Fibroblast of peridontal ligament (primary cell): ENCODE results near the gene CCDC88C.

Experiments used
- DNase-seq: peaks from one replicate; pipeline ENCODE4 v3.0.0-alpha.2; 2010; ENCODE audit errors: extremely low read depth

Gene CCDC88C

DNA sequence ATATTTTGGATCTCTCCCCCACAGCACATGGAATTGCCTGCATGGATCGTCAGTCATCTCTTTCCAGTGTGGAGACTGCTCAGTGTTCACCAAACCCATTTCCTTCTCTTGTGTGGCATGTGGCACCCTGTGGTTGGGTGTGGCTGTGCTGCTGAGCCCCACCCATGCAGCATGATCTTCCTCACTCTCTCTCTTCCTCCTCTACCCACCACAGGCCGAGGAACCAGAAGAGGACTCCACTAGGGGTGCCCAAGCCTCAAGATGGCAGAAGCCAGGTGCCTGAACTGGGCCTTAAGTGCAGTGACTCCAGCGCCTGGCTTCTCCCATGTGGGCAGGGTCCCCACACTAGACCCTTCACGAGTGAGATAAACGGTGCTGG lies 106.3 kb downstream of the CCDC88C start:
- DNase-seq = no peak

DNA sequence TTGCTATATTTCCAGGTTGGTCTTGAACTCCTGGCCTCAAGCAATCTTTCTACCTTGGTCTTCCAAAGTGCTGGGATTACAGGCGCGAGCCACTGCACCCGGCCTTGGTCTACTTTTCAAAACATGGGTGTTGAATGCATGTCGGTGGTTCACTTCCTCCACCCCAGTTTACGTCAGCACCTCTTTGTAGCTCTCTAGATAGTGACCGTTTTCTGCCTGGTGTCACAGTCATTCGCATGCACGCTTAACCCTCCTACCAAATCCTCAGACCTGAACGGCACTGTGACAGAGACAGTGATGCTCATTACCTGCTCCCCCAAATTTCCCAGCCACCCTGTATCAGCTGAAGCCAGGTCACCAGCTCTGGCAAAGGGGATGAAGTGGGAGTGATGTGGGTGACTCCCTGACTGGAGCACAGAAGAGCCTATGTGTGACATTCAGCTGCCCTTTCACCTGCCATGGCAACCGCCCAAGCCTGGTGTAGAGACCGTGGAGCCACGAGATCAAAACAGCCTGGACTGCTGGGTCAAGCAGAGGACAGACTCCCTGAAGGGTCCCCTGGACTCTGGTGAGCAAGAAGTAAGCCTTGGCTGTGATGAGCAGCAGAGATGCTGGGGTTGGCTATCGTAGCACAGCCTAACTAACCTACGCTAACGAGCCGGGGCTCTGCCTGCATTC lies 106.9 kb downstream of the CCDC88C start:
- no peak for DNase-seq

DNA sequence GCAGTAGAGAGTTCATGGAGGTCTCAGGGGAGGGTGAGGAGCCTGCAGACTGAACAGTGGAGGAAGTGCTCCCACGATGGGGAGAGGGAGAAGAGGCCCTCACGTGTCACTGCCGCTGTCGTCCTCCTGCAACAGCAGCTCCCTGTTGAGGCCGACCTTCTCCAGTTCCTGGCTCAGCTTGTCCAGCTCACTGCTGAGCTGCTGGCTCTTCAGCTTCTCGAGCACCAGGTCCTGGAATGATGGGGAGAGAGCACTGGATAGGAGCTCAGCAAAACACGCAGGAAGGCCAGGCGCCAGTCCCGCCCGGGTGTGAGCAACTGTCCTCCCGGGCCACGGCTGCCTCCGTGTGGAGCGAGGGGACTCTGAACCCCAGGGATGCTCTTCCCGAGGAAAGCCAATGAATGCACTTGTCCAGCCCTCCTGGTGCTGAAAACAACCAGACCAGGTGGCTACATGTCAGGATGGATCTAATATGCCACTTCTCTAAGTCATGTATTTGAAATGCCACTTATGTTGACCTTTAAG lies 107.8 kb downstream of the CCDC88C start:
- no peak for DNase-seq

DNA sequence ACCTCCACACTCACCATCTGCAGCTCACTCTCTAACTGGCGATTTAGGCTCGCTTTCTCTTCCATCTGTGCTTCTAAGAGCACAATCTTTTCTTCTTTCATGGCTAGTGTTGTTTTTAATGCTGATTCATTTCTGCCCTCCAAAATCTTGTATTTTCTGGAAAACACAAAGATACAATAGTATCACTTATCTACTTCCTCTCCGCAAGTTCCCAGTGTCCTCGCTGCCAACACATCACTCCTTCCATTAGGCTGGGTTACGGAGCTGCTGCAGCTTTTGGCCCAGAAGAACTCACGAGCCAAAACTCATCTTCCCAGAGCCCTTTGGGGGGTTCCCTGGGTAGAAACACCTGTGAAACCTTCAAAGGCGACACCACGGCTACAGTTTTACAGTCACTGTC lies 109.3 kb downstream of the CCDC88C start:
- DNase-seq = no peak

DNA sequence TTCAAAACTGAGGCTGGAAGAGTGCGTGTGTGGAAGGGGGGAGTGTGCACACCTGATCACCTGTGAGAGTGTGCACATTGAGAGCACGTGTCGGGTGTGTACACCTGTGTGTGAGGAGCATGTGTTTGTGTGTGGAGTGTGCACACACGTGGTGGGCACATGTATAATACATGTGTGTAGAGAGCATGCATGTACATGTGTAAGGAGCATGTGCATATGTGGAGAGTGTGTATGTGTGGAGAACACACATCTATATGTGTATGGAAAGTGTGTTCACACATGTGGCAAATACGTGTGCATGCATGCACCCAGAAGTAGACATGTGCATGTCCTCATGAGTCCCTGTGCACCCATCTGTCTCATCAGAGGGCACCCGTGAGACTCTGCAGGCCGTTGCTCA lies 110.0 kb downstream of the CCDC88C start:
- DNase-seq = no peak

DNA sequence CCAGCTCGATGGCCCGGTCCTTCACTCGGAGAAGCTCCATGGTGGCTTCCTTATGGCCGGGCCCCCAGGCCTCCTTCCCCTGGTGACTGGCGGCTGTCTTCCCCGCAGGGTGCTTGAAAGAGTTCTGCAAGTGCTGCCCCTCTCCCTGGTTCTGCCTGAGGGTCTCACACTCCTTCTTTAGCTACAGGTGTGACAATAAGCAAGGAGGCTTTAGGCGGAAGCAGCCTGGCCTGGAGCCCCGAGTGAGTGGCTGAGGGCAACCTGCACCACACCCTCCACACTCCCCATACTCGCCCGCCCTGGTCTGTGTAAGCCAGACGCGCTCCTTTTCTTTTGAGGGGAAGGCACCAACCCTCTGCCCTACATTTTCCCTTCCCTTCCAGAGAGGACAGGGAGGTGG lies 110.6 kb downstream of the CCDC88C start:
- DNase-seq = no peak

DNA sequence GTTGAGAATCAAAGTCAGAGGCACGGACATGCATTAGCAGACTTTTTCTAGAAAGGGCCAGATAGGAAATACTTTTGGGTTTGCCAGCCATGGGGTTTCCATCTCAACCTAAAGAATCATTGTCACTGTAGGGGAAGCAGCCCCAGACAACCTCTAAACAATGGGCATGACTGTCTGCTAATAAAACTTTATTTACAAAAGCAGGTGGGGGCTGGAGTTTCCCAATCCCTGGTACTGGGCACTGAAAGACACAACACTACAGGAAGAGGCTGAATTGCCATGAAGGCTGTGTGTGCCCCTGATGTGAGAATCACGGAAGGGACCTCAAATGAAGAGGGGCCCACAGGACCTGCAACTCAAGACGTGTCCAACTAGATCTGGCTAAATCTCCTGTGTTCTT lies 111.1 kb downstream of the CCDC88C start:
- DNase-seq = no peak

DNA sequence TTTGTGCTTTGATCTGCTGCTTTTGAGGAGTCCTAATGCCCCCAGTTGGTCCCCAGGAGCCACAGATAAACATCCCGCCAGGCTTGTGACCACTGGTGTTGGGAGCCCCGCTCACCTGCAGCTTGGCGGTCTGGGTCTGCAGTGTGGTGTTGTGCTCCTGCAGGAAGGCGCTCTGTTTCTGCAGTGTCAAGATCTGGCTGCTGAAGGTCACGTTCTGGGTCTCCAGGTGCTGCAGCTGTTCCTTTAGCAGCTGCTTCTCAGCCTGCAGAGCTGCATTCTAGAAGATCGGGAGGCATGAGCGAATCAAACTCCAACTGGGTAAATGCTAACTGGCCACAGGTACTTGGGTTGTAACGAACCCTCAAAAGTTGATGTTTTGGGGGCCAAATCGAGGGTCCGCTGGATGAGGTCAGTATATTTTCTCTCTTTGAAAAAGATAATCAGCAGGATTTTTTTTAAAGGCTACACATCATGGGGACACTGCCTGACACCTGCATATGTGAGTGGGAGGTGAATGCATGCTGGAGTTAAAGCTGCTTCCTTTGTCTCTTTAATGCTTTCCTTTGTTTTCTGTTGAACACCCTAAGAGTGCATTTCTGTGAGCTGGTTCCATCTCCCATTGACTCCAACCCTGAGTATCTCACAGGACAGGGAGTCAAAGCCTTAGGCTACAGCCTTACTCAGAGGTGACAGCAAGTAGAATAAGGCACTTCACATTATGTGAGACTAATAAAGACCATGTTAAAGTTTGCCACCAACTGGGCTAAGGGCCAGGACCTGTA lies 111.8 kb downstream of the CCDC88C start:
- DNase-seq = no peak

DNA sequence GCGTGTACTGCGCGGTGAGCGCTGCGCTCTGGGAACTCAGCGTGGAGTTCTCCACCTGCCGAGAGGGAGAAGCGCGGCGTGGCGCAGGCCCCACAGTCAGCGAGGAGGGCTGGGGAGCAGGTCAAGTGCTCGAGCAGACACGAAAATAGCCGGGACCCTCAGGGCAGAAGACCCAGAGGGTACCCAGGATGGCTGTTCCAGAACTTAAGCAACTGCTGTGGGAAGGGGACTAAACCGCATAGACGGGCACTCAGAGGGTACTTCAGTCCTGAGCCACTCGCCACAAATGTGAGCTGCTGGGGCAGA lies 113.7 kb downstream of the CCDC88C start:
- DNase-seq = no peak

DNA sequence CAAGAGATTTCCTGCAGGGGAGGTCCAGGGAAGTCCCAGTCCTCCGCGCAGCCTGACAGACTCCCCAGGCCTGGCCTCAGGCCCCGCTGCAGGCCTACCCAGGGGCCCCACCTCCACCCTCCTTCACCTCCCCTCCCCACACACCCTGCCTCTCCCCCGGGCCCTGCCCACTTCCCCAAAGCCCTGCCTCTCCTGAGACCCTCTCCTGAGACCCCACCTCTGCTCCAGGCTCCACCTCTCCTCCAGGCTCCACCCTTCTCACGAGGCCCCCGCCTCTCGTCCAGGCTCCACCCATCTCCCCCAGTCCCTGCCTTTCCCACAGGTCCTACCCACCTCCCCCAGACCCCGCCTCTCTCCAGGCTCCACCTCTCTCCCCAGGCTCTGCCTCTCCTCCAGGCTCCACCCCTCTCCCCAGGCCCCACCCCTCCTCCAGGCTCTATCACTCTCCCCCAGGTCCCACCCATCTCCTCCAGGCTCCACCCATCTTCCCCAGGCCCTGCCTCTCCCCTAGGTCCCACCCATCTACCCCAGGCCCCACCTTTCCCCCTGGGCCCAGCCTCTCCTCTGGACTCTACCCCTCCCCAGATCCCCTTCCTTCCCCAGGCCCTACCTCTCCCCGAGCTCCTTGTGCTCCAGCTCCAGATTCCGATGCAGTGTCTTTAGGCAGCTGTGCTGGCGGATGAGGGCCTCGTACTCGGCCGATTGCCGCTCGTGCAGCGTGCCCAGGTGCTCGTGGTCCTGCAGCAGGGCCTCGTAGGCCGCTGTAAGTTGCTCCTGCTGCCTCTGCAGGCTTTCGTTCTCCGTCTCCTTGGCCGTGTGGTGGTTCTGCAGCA lies 114.3 kb downstream of the CCDC88C start:
- DNase-seq = no peak

DNA sequence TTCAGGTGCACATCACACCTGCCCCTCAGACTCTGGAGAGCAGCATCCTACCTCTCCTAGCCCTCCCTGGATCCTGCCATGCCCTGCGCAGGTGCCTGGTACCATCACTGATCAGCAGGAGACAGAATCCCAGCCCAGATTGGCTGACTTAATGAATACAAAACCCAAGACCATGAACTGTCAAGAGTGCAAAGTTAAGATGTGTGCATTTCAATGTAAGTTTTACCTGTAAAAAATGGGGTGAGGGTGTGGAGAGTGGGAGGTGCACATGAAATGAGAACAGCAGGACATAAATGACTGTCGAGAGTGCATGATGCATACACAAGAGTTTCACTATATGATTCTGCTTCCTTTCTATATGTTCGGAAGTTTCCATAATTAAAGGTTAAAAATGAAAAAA lies 115.2 kb downstream of the CCDC88C start:
- DNase-seq = no peak

DNA sequence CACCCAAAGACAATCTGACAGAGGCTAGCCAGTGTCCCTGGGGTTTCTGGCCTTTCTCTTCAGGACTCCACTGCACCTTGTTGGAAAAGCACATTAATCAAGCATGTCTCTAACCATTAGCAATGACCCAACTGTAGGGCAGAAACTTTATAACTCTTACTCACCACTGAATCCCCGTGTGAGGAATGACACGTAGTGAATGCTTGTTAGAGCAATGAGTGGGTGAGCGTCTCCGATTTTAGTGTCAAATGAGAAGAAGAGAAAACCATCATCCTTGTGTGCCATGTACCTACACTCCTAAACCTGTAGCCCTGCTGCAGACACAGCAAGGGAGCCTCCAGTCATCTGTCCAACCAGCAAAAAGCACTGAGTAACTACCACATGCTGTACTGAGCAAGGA lies 116.7 kb downstream of the CCDC88C start:
- no peak for DNase-seq

DNA sequence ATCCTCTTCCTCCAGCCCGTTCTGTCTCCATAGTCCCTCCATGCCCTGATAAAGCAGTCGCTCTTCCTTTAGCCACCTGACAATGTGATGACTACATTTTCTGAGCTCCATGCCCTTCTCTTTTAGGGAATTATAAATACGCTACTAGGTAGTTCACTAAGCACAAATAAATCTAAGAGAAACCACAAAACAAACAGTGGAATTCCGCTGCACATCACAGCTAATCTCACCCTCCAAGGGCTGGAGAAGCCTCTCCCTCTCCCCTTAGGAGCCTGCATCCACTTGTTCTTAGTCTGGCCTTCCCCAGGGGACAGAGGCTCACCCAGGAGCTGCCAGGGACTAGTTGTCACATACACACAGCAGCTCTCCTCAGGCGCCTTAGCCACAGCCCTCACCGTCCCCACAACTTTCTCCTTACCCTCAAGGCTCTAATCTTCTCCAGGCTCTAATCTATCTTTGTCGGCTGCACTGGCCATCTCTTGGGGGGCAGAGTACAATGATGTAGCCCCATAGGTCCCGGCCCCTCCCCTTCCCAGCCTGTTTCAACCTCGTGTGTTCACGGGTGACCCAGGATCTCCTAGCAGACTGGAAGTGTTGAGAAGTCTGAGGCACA lies 117.2 kb downstream of the CCDC88C start:
- no peak for DNase-seq

DNA sequence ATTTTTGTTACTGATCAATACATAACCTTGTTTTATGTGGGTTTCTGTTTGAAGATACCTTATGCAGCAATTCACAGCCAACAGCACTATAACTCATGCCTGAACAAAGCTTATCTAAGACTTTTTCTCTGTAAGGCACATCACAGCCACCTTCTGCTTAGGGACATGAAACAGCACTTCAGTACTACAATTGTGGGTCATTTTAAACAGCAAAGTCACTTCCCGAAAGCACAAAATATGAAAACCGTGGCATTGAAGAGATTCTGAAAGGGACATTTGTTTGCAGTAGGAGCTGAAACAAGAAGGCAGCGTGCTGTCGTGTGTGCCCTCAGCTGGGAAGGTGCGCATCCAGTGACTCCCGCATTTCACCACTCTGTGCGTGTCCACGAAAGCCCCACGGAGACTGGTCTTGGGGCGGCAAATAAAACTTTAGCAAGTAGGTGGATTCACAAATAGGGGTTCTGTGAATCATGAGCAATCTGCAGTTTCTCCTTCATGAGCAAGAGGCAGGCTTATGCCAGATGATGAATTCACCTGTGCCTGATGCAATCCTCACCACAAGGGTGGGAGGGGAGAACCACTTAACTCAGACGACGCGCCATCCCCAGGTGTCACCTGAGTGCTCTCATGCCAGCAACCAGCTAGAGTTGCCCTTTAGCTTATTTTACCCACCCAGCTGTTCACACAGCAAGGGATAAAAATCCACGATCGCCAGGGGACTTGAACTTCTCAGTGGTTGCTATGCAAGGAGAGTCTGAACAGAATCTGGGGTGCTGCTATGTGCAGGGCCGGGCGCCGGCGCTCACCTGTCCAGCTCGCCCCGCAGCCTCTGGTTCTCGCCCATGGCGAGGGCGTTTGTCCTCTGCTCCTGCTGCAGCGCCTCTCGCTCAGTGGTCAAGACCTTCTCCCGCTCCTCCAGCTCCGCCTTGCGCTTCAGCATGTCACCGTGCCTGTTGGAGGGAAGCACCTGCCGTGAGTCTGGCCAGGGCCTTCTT lies 118.2 kb downstream of the CCDC88C start:
- DNase-seq = no peak

DNA sequence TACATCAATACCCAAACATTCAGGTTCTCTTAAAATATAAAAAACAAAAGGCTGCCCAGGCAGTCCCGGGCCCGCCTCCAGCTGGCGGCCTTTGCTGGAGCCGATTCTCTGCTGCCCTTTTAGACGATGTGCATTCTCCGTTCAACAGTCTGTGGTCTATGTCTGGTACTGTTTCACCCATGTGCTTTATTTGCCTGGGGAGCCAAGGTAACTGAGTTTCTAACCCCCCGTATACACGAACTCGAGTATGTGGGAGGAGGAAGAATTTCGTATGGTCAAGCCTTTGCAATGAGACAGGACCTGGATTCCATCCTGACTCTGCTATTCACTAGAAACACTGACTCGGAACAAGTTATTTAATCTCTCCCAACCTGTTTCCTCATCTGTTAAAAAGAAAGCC lies 119.0 kb downstream of the CCDC88C start:
- no peak for DNase-seq

DNA sequence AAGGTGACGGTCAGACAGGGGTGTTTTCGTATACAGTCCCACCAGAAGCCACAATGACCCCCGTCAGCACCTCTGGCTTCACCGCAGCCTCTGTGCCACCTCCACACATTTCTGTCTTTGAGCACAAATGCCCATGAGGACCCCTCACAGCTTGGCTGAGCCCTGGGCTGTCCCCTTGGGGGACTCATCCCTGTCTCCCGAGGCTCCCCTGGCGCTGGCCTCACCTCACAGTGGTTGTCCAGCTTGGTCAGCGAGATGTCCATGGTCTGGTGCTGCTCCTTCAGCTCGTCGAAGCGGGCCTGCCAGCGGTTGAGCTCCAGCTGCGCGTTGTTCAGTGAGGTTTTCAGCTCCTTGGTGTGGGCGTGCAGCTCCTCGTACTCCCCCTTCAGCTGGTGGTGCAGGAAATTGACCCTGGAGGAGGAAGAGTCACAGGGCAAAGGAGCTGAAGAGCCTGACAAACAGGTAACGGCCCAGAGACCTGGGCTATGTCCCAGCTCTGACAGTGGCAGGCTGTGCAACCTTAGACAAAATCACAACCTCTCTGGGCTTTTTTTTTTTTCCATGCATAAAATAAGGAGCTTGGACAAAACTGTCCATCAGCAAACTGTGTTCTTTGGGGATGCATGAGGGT lies 120.4 kb downstream of the CCDC88C start:
- DNase-seq = no peak

DNA sequence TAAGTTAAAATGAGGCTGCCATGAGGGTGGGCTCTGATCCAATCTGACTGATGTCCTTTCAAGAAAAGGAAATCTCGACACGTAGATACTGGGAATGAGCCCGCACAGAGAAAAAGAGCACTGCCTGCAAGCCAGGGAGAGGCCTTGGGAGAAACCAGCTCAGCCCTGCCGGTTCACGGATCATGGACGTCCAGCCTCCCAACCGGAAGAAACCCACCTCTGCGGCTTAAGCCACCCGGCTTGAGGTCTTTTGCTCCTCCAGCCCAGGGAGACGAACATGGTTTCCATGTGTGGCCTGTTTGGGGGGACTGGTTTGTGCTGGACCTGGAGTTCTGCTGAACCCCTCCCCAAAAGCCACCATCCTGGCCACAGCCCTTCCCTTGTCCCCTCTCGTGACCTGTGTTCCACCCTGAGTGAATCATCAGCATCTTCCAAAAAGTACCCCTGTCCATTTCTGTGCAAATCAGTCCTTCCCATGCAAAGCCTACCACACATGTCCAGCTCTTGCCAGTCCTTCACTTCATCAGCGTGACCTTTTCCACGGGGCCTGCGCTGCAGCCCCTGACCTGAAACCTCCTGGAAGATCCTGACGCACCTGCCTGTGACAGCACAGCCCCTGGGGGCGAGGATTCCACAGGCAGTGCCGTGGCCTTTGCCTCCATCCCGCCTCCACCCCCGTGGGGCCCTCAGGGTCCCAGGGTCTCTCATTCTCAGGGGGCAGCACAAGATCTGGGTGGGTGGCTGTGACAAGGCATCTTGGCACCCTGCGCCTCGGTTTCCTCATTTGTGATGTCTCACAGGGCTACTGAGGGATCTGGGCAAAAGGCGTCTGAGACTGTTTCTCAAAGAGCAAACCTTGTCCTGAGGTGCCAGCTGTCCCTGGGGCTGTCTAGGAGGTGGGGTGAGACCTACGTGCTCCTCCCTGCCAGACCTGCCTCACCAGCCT lies 121.5 kb downstream of the CCDC88C start:
- no peak for DNase-seq

DNA sequence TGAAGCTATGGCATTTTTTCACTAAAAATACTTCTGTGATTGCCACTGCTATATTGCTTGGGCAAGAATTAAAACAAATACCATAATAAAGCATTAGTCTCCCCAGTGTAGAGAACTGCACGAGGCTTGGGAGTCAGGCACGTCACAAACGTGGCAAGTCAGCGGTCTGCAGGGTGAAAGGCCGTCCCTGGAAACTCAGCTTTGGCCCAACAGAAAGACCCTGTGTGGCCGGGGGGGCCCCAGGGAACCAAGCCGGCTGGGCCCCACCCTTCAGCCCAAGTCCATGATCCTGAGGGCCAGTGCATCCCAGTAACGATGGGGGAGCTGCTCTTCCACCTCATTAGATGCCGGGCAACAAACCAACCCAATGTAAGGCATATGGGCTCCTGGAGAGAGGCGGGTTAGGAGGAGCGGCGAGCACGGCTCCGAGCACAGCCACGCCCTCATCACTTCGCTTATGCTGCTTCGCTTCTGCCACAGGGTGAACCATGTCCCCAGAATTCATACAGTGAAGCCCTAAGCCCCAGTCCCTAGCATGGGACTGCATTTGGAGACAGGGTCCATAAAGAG lies 122.3 kb downstream of the CCDC88C start:
- no peak for DNase-seq

DNA sequence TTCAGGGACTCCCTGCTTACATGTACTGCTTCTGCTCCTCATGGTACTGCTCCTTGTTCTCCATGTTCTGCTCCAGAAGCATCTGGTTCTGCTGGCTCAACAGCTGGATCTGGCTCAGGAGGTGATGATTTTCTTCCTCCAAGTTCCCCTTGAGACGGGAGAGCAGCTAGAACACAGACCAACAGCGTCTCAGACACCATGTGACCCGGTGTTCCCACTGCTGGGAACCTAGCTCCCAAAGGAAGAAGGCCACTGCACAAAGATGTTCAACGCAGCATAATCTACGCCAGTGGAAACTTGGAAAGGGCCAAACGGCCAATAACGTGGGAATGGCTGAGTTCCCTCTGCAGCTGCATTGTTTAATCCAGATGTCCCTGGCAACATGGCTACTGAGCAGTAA lies 123.5 kb downstream of the CCDC88C start:
- no peak for DNase-seq
